KMS-11 (cell line): ENCODE data around the gene FRMD1.

Source experiments
- H2AFZ ChIP-seq: fragments of 200-600 bp; sonication (generic); 2 replicates; pipeline ENCODE4 v1.6.1; 2016; ENCODE audit warnings: antibody characterized with exemption, mixed run types, low read depth
- H3K27ac ChIP-seq: fragments of 200-600 bp; sonication (generic); 2 replicates; pipeline ENCODE4 v1.6.1; 2016; ENCODE audit warnings: mild to moderate bottlenecking, mixed run types
- H3K27me3 ChIP-seq: fragments of 200-600 bp; sonication (generic); 2 replicates; pipeline ENCODE4 v1.6.1; 2017; ENCODE audit warnings: mild to moderate bottlenecking, low read depth, mixed run types, moderate library complexity; ENCODE audit not compliant: insufficient read depth
- H3K36me3 ChIP-seq: fragments of 200-600 bp; sonication (generic); 2 replicates; pipeline ENCODE4 v1.6.1; 2017; ENCODE audit warnings: mild to moderate bottlenecking, mixed run types; ENCODE audit not compliant: insufficient read depth
- H3K4me1 ChIP-seq: fragments of 200-600 bp; sonication (generic); 2 replicates; pipeline ENCODE4 v1.6.1; 2016; ENCODE audit warnings: mild to moderate bottlenecking, low read depth, mixed run types; ENCODE audit not compliant: poor library complexity, severe bottlenecking
- H3K4me2 ChIP-seq: fragments of 200-600 bp; sonication (generic); 2 replicates; pipeline ENCODE4 v1.7.0; 2016; ENCODE audit warnings: mild to moderate bottlenecking, mixed run types
- H3K4me3 ChIP-seq: fragments of 200-600 bp; sonication (generic); IDR thresholded peaks from 2 replicates; pipeline ENCODE4 v1.6.1; 2017; ENCODE audit warnings: low read depth, low read length, mixed read lengths; ENCODE audit not compliant: insufficient read depth
- H3K79me2 ChIP-seq: fragments of 200-600 bp; sonication (generic); 2 replicates; pipeline ENCODE4 v1.6.1; 2016; ENCODE audit warnings: low read depth, mixed run types; ENCODE audit not compliant: insufficient read depth
- H3K9ac ChIP-seq: fragments of 200-600 bp; sonication (generic); 2 replicates; pipeline ENCODE4 v1.6.1; 2016; ENCODE audit warnings: mild to moderate bottlenecking, mixed run types
- H4K20me1 ChIP-seq: fragments of 200-600 bp; sonication (generic); 2 replicates; pipeline ENCODE4 v1.6.1; 2016; ENCODE audit warnings: mild to moderate bottlenecking, mixed run types; ENCODE audit not compliant: insufficient read depth
- TF ChIP-seq, protein P1 (sequence below): fragments of 200-600 bp; sonication (generic); conservative IDR thresholded peaks from 2 replicates; pipeline ENCODE4 v1.6.1; 2017; ENCODE audit warnings: low read depth, mild to moderate bottlenecking, antibody characterized with exemption, low read length, moderate library complexity, mixed read lengths

Gene FRMD1

DNA sequence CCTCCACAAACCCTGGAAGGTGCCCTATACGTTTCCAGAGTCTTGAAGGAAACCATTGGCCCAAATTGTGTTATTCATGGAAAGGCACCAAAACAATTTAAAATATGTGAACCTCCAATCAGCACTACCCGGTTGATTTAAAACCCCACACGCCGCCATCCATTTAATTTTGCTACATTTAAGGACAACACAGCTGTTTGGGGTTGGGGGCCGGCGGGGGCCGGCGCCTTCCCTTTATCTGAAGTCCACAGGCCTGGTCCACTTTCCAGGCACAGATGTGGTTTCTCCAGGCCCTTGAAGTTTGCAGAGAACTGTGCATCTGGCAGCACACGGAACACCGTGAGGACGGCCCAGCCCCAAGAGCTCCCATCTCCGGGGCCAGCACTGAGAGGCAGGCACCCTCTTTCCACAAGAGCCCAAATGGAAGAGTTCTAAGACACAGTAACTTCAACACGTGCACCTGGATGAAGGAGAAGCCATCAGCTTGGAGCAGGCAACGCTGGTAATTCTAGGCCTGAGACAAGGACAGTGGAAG lies 16.8 kb upstream of the FRMD1 start:
- Histone ChIP-seq H3K4me2 (no peak overlapping the region), H3K27ac (no peak overlapping the region), H3K9ac (no peak overlapping the region), H3K4me1 (no peaks in the 10 kb centered on the region), H3K4me3 (no peak overlapping the region), H3K36me3 (no peaks in the 10 kb centered on the region), H3K27me3 (no peaks in the 10 kb centered on the region; the same call in 1 of the 2 replicates), H3K79me2 (no peaks in the 10 kb centered on the region), H2AFZ (no peak overlapping the region), H4K20me1 (no peaks in the 10 kb centered on the region)
- TF ChIP-seq, protein P1, sequence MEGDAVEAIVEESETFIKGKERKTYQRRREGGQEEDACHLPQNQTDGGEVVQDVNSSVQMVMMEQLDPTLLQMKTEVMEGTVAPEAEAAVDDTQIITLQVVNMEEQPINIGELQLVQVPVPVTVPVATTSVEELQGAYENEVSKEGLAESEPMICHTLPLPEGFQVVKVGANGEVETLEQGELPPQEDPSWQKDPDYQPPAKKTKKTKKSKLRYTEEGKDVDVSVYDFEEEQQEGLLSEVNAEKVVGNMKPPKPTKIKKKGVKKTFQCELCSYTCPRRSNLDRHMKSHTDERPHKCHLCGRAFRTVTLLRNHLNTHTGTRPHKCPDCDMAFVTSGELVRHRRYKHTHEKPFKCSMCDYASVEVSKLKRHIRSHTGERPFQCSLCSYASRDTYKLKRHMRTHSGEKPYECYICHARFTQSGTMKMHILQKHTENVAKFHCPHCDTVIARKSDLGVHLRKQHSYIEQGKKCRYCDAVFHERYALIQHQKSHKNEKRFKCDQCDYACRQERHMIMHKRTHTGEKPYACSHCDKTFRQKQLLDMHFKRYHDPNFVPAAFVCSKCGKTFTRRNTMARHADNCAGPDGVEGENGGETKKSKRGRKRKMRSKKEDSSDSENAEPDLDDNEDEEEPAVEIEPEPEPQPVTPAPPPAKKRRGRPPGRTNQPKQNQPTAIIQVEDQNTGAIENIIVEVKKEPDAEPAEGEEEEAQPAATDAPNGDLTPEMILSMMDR = no peak

DNA sequence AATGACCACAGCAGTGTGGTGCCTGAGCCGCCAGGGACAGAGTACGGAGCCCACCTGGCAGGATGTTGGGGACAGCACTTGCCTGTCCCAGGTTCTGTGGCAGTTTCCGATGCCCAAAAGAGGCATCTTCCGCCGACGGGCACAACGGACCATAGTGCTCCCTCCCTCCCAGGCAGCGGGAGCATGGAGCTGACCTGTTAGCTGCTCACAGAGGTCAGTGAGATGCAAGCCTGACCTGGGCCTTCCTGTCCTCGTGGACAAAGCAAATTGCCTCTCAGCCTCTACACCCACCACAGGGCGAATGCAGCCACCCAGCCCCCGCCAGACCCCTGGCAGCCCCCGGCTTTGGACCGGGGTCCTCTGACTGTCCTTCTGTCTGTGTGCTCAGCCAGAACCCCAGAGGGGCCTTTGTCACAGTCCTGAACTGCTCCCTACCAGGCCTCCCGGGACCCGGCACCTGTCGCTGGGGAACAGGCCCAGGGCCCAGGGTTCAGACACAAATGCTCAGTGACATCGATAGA lies 16.2 kb upstream of the FRMD1 start:
- no peak overlapping the region for H2AFZ ChIP-seq
- H3K27me3 ChIP-seq = no peaks in the 10 kb centered on the region; the same call in 1 of the 2 replicates
- H4K20me1 ChIP-seq = no peaks in the 10 kb centered on the region
- no peaks in the 10 kb centered on the region for H3K79me2 ChIP-seq
- H3K4me2 ChIP-seq = no peak overlapping the region
- H3K36me3 ChIP-seq = no peaks in the 10 kb centered on the region
- no peak overlapping the region for H3K9ac ChIP-seq
- H3K27ac ChIP-seq = no peak overlapping the region
- no peak overlapping the region for H3K4me3 ChIP-seq
- no peaks in the 10 kb centered on the region for H3K4me1 ChIP-seq
- TF ChIP-seq, protein P1 = no peak

DNA sequence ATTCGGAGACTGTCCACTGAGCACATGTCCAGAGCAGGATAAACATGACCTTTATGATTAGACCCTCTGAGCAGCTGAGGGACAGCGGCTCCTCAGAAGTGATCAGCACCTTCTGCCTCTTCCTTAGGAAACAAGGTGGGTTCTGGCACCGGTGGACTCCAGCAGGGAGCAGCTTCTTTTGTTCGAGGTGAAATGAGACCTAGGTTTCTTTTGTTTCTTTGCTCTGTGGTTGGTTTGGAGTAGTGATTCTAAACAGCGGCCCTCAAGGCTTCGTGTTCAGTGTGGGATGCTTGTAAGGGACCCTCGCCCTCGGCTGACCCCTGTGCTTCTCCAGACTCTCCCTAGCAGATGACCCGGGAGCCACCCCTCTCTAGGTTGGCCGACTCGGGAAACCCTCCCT lies 14.6 kb upstream of the FRMD1 start:
- H2AFZ ChIP-seq = no peak overlapping the region
- no peak overlapping the region for H3K4me3 ChIP-seq
- H3K27me3 ChIP-seq = peaks cover 4% of the 10 kb centered on the region; the same call in 1 of the 2 replicates
- H3K79me2 ChIP-seq = no peaks in the 10 kb centered on the region
- H3K4me1 ChIP-seq = no peaks in the 10 kb centered on the region
- no peak overlapping the region for H3K4me2 ChIP-seq
- TF ChIP-seq, protein P1 = no peak
- H3K36me3 ChIP-seq = no peaks in the 10 kb centered on the region
- no peak overlapping the region for H3K27ac ChIP-seq
- no peaks in the 10 kb centered on the region for H4K20me1 ChIP-seq
- H3K9ac ChIP-seq = no peak overlapping the region

- no peak overlapping the region for H3K9ac ChIP-seq
- no peaks in the 10 kb centered on the region for H3K79me2 ChIP-seq
- H3K36me3 ChIP-seq = no peaks in the 10 kb centered on the region
- H2AFZ ChIP-seq = no peak overlapping the region
- no peak overlapping the region for H3K4me3 ChIP-seq
- no peaks in the 10 kb centered on the region for H3K4me1 ChIP-seq
- no peak overlapping the region for H3K27ac ChIP-seq
- TF ChIP-seq, protein P1 = no peak
- H3K27me3 ChIP-seq = peaks cover 7% of the 10 kb centered on the region; the same call in 1 of the 2 replicates
- H3K4me2 ChIP-seq = no peak overlapping the region
- H4K20me1 ChIP-seq = no peaks in the 10 kb centered on the region
Measured at GRCh38 chr6:168093071-168093505, 14.1 kb upstream of the FRMD1 start.
